GM19239 (cell line): ENCODE data around the gene XIRP2.
A peak's percentile ranks its signal among the peaks of the same experiment; 100 is the strongest.
"Not testable (repeated sequence)": the region's sequence is repeated elsewhere in the genome, so short reads cannot be mapped to it uniquely, and the experiment has no call there.

Experiments
- DNase-seq: peaks from one replicate; pipeline ENCODE4 v3.0.0; 2011; ENCODE audit warnings: low spot score; ENCODE audit not compliant: insufficient read length
- FAIRE-seq: peaks from 2 replicates; lab custom pipeline; 2011; peaks lifted over from hg19 to GRCh38; lab: Jason Lieb, UNC

The XIRP2 gene

DNA sequence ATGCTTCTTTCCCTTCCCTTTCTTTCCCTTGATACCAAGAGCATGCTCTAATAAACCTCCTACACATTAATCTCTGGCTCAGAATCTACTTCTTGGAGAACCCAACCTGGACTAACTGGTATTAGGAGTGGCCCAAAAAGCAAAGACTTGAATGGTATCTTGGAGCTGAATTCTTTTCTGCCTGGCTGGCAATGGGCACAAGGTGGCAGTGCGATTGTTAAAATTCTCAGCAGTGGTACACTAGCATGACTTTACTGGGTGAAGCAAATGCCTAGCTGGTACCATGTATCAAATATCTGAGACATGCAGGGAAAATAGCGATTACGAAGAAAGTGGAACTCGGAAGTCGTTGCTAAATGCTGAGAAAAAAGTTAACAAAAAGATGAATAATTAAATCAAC, 376.1 kb downstream of the XIRP2 start:
- FAIRE-seq (no peak), DNase-seq (no peak)

GRCh38 chr2:167265004-167265403, 376.7 kb downstream of the XIRP2 start:
- DNase-seq (no peak), FAIRE-seq (no peak)

GRCh38 chr2:167265722-167266121, 377.4 kb downstream of the XIRP2 start:
- FAIRE-seq (no peak), DNase-seq (no peak)

GRCh38 chr2:167268245-167268644, 380.0 kb downstream of the XIRP2 start:
- DNase-seq, FAIRE-seq: not testable (repeated sequence)

- FAIRE-seq (no peak), DNase-seq (no peak)
These were observed 383.7 kb downstream of the XIRP2 start for GRCh38 chr2:167271932-167272331.

DNA sequence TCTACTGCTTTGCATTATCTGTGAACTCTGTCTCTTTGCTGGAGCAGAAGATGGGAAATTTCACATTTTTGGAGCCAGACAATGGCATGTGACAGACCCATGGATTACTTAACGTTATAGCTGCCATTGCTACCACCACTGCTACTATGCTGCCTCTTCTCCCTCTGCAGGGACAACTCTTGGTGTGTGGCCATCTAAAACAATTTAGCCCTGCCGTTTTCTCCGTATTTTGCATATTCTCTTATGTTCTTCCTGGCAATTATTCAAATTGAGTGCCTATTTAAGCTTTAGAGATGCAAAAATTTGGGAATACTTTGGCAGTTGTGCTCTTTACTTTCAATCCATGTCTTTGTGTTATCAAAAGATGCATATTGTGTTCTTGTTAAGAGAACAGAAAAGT, 386.8 kb downstream of the XIRP2 start:
- DNase-seq = no peak
- FAIRE-seq = no peak

DNA sequence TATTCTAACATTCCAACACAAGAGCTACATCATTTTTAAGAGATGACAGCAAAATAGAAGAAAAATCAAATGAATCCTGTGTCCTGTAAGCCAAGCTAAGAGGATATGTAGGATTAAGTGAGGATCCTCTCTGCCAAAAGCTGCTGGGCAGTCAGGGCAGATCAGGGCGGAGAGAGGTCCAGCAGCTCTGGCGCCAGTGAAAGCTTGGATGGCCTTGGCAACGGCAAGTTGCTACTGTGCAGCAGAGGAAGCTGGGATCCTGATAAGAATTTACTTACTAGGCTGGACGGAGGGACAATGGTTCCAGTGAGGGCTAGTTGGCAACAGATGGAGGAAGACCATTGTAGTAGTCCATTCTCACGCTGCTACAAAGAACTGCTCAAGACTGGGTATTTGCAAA, 391.5 kb downstream of the XIRP2 start:
- FAIRE-seq (no peak), DNase-seq (no peak)

- no peak for DNase-seq
- no peak for FAIRE-seq
These were observed 398.9 kb downstream of the XIRP2 start for GRCh38 chr2:167287212-167287611.

GRCh38 chr2:167289651-167290410, 401.6 kb downstream of the XIRP2 start:
- DNase-seq (no peak), FAIRE-seq (no peak)

DNA sequence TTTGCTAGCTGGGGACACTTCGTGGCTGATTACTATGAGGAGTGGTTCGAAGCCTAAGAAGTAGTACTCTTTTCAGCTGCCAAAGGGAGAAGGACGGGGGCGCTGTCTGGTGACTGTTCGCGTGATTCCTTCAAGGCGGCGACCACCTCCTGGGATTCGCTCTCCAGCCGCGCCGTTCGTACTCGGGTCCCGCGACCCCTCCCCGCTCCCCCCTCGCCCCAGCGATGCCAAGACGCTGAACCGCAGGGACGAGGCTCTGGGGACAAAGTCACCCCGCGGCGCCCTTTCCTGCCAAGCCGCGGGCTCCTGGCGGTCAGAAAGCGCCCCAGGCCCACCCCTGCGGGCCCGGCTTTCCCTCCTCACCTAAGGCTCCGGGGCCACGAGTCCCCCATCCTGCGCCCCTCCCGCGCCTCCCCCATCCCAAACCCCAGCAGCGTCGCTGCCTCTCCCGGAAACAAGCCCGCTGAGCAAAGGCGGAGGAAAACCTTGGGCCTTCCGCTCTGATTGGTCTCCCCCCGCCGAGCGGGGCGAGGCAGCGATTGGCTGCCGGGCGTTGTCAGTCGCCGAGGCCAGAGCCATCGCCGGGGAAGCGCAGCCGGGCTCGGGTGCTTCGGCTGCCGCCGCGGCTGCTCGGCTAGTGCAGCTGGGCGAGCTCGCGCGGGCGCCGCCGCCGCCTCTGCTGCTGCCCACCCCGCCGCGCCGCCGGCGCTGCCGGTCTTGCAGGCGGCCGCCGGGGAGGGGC, 404.3 kb downstream of the XIRP2 start, which contains the start of gene B3GALT1:
TSS of gene B3GALT1 (plus strand) at position 572 of the 742 bp plus-strand sequence.
- DNase-seq = peak; percentile 90
- no peak for FAIRE-seq

GRCh38 chr2:167293172-167293781, 405.0 kb downstream of the XIRP2 start:
- no peak for FAIRE-seq
- no peak for DNase-seq

GRCh38 chr2:167293943-167294775, 405.9 kb downstream of the XIRP2 start:
- FAIRE-seq = no peak
- DNase-seq = no peak

GRCh38 chr2:167294776-167295140, 406.5 kb downstream of the XIRP2 start:
- FAIRE-seq (peak; percentile 39), DNase-seq (no peak)

DNA sequence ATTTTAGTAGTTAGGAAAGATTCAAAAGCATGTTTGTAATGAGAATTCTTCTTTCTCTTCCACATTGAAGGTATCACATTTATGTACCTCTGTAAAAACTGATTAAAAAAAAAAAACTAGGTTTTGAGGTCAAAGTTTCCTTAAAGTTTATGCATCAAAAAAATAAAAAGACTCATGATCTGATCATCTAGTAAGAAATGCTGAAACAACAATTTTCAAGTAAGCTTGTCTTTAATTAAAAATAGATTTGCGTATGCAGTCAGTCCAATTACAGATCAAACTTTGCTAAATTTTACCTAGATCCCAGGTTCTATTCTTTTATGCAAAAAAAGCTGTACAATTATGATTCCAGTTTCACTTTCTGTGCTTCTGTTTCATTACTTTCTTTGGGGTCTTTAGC, 409.0 kb downstream of the XIRP2 start:
- DNase-seq (no peak), FAIRE-seq (no peak)

DNA sequence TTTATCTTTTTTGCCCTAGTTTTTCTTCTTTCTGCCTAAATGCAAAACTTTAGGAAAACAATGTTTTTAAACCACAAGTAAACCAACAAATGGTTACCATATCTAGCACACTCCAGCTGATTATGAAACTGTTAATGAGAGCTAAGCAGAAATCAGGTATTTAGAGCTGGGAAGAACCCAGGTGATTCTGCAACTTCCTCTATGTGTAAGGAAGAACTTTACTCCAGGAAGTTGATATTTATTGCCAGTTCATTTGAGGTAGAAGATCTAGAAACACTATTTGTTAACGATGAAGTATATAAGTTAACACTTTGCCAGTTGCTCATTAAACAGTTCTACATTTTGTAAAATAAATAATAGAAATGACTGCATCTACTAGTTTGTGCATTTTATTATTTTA, 409.7 kb downstream of the XIRP2 start:
- FAIRE-seq (no peak), DNase-seq (no peak)
